Lower leg skin (tissue), 4 donors: ENCODE results near the gene PDCD1. TPM values are rescaled to one million over a fixed set of nuclear protein-coding genes. Genes with fewer than 3 reads are reported as not detected.
"Not testable (repeated sequence)": the region's sequence is repeated elsewhere in the genome, so short reads cannot be mapped to it uniquely, and the experiment has no call there.

Experiments used
- DNase-seq, 2 donors: peaks; one replicate each; pipeline ENCODE4 v3.0.0-alpha.2; 2019; ENCODE audit warnings: low spot score in 2 of 2
- H3K4me3 ChIP-seq: fragments of 200-600 bp; sonication (generic); 2 replicates; pipeline ENCODE4 v1.5.1; 2017; ENCODE audit warnings: mild to moderate bottlenecking, low read depth; ENCODE audit not compliant: poor library complexity, severe bottlenecking
- POLR2A ChIP-seq, 2 donors: fragments of 450-650 bp; IDR thresholded peaks; one replicate each; pipeline ENCODE4 v1.6.1; 2016 to 2017; ENCODE audit warnings: antibody characterized with exemption in 2 of 2, mild to moderate bottlenecking in 1 of 2, moderate library complexity in 1 of 2
- WGBS, 2 donors: methylation state at CpG; one replicate each; pipeline ENCODE4 v1.1.5; 2018; 5-methylcytosine and 5-hydroxymethylcytosine counted together
- intact Hi-C: fragments of 100-400 bp; cut with DNase I; formaldehyde crosslinking; loops from one replicate; pipeline ENCODE4 v1.15.0; 2023; ENCODE audit warnings: low total_unique reads
- total RNA-seq, 4 donors: library from RNA; depleted of rRNA; stranded (reverse); fragments of >200 nt; gene quantifications; one replicate each; pipeline ENCODE4 v1.1.0, GENCODE V29; 2016
- TF ChIP-seq, protein P1 (sequence below), 3 donors: fragments of 450-650 bp; IDR thresholded peaks; one replicate each; pipeline ENCODE4 v1.5.1; 2016; ENCODE audit warnings: antibody characterized with exemption in 3 of 3, mild to moderate bottlenecking in 3 of 3, moderate library complexity in 2 of 3

PDCD1 gene
- total RNA-seq, 4 donors from 2014 or later, result 0.42 to 1.3 (median 0.86) TPM; not detected in 1

DNA sequence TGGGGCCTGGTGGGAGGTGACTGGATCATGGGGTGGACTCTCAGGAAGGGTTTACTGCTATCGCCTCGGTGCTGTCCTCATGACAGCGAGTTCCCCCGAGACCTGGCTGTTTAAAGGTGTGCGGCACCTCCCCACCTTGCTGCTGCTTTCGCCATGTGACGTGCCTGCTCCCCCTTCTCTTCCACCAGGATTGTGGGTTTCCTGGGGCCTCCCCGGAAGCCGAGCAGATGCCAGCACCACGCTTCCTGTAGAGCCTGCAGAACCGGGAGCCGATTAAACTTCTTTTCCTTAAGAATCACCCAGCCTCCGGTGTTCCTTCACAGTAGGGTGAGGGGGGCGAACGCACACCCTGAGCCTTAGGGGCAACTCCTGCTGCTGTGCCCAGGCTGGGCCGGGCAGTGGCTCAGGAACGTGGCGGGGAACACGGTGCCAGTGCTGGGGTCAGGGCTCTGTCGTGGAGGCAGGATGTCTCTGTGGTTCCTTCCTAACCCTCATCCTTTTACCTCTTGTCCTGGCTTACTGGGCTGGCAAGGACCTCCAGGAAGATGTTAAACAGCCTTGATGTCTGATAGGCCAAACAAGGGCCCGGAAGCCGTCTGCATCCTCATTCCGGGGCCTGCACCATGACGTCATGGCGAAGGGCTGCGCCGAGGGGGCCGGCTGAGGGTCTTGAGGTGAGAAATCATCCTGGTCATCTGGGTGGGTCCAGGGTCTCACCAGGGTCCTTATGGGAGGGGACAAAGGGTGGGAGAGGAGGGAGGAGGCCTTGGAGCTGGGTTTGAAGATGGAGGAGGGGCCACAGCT is 37.0 kb downstream of the PDCD1 start:
- intact Hi-C loops, result no loop called here
- 65 to 68% methylated on average over 28 of the region's 28 CpGs for WGBS, 2 donors
- H3K4me3 ChIP-seq, result no peak overlapping the region
- TF ChIP-seq POLR2A (IDR thresholded peaks at IDR 0.05), result no peak
- TF ChIP-seq, protein P1, sequence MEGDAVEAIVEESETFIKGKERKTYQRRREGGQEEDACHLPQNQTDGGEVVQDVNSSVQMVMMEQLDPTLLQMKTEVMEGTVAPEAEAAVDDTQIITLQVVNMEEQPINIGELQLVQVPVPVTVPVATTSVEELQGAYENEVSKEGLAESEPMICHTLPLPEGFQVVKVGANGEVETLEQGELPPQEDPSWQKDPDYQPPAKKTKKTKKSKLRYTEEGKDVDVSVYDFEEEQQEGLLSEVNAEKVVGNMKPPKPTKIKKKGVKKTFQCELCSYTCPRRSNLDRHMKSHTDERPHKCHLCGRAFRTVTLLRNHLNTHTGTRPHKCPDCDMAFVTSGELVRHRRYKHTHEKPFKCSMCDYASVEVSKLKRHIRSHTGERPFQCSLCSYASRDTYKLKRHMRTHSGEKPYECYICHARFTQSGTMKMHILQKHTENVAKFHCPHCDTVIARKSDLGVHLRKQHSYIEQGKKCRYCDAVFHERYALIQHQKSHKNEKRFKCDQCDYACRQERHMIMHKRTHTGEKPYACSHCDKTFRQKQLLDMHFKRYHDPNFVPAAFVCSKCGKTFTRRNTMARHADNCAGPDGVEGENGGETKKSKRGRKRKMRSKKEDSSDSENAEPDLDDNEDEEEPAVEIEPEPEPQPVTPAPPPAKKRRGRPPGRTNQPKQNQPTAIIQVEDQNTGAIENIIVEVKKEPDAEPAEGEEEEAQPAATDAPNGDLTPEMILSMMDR (IDR thresholded peaks at IDR 0.05), result no peak
- peak in 1 of 2 donors; percentile 80 for DNase-seq

DNA sequence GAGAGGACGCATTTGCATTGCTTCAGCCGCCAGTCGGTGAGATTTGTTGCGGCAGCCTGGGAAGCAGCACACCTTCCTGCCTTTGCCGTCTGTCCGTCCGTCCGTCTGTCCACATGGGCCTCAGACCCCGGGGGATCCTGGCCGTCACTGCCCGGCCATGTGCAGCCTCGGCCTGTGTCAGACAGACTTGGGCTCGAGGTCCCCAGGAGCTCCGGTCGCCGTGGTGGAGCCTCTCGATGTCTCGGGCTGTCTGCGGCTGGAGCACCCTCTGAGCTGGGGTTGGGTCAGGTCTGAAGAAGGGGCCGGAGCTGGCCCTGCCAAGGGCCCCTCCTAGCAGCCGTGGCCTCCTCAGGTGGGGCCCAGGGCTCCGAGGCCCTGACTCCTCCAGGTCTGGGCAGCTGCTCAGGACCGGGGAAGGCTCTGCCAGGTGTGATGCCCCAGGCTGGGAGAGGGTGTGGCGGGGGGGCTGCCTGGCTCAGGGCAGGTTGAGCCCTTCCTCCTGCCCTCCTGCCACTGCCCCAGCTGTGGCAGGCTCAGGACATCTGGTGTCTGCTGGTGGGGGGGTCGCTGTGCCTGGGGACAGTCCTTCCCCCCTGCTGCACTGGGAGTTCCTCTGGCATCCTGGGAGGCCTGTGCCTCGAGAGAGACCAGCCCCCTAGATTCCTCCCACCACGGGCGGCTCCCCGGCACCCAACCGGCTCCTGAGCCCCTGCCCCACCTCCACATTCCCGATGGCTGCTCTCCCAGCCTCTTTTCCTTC is 37.9 kb downstream of the PDCD1 start:
- DNase-seq, result peak in 1 of 2 donors; percentile 83
- intact Hi-C loops, result no loop called here
- WGBS, 2 donors, result 85 to 87% methylated on average over 13 to 27 of the region's 31 CpGs
- TF ChIP-seq POLR2A (IDR thresholded peaks at IDR 0.05), result no peak
- TF ChIP-seq, protein P1 (IDR thresholded peaks at IDR 0.05), result no peak
- H3K4me3 ChIP-seq, result no peak overlapping the region

- DNase-seq, result peak in 1 of 2 donors; percentile 48
- WGBS, 2 donors, result 82 to 87% methylated on average over 25 to 27 of the region's 27 CpGs
- intact Hi-C loops, H3K4me3 ChIP-seq: not testable (repeated sequence)
Measured at GRCh38 chr2:241819947-241820624, 38.6 kb downstream of the PDCD1 start.

- DNase-seq, result peak in 1 of 2 donors; percentile 70
- WGBS, 2 donors, result 53 to 70% methylated on average over 9 to 10 of the region's 10 CpGs
- H3K4me3 ChIP-seq, result no peak overlapping the region
- TF ChIP-seq, protein P1 (IDR thresholded peaks at IDR 0.05), result peak in 1 of 3 donors; percentile 38
- no peak for TF ChIP-seq POLR2A (IDR thresholded peaks at IDR 0.05)
- intact Hi-C loops, result no loop called here
Measured at GRCh38 chr2:241818943-241819270, 39.8 kb downstream of the PDCD1 start.

- intact Hi-C loops, result no loop called here
Measured at GRCh38 chr2:241818229-241818942, 40.3 kb downstream of the PDCD1 start.

GRCh38 chr2:241817821-241818215 is 40.9 kb downstream of the PDCD1 start:
- intact Hi-C loops, DNase-seq: not testable (repeated sequence)
- WGBS, 2 donors, result 84 to 86% methylated on average over 10 of the region's 10 CpGs

More at GRCh38 chr2:241818229-241818942, 40.3 kb downstream of the PDCD1 start:
- WGBS, 2 donors, result 64 to 82% methylated on average over 21 to 25 of the region's 25 CpGs
- no peak overlapping the region for H3K4me3 ChIP-seq
- TF ChIP-seq POLR2A (IDR thresholded peaks at IDR 0.05), result no peak
- TF ChIP-seq, protein P1 (IDR thresholded peaks at IDR 0.05), result no peak
- peak; percentile 4 to 65 for DNase-seq

More at GRCh38 chr2:241817821-241818215, 40.9 kb downstream of the PDCD1 start:
- H3K4me3 ChIP-seq, result not testable (repeated sequence)
